Nephron (organoid): Measurements from ENCODE around the gene SPNS3.
A peak's percentile ranks its signal among the peaks of the same experiment; 100 is the strongest.

Experiments used
- H3K27ac Mint-ChIP-seq, 3 experiments: 2 replicates each; pipeline ENCODE4 v1.8.0; 2020; ENCODE audit warnings: mixed read lengths in 3 of 3, mild to moderate bottlenecking in 2 of 3, moderate library complexity in 1 of 3
- H3K27me3 Mint-ChIP-seq: 2 replicates; pipeline ENCODE4 v1.8.0; 2021; ENCODE audit warnings: low read depth, mild to moderate bottlenecking, moderate library complexity, mixed read lengths
- H3K36me3 Mint-ChIP-seq: 2 replicates; pipeline ENCODE4 v1.8.0; 2020; ENCODE audit warnings: low read depth, mixed read lengths
- H3K4me1 Mint-ChIP-seq: 2 replicates; pipeline ENCODE4 v1.8.0; 2020; ENCODE audit warnings: mixed read lengths
- H3K4me3 Mint-ChIP-seq, 3 experiments: 2 replicates each; pipeline ENCODE4 v1.8.0; 2020; ENCODE audit warnings: mild to moderate bottlenecking in 3 of 3, mixed read lengths in 3 of 3, moderate library complexity in 2 of 3
- H3K9me3 Mint-ChIP-seq: 2 replicates; pipeline ENCODE4 v1.8.0; 2020; ENCODE audit warnings: mixed read lengths
- TF ChIP-seq, protein P1 (sequence below), 3 experiments: fragments of 200-600 bp; sonication (generic); IDR thresholded peaks; one replicate each; pipeline ENCODE4 v1.5.0; 2021; ENCODE audit warnings: antibody characterized with exemption in 3 of 3; ENCODE audit not compliant: unreplicated experiment in 3 of 3

The SPNS3 gene

DNA sequence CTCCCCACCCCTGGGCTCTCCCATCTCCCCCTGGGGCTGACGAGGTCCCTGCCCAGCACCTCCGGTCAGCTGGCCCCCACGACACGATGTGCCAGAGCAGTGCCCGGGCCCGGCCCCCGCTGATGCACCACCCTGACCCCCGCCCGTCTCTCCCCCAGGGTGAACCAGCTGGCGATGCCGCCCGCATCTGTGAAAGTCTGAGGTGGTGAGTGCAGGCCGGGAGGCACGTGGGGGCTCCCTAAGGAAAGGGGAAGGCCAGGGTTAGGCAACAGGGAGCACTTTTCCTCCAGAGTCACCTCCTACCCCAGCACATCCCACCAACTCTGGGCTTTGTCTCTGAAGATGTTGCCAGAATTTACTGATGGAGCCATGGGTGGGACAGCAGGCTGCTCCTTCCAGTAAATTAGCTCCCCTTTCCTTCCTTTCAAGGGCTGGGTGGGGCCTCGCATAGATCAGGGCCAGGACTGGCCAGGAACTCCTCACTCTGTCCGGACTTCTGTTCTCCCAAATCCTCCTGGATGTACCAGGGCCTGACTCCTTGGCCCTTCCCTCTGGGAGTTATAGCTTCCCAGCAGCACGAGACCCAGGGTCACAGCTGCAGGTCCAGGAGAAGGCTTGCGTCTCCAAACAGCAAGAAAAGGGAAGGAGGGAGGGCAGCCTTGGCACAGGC, 103.1 kb downstream of the SPNS3 start:
- Mint-ChIP-seq H3K36me3 (peaks cover 4% of the 10 kb centered on the region), H3K9me3 (no peaks in the 10 kb centered on the region)
- TF ChIP-seq, protein P1, sequence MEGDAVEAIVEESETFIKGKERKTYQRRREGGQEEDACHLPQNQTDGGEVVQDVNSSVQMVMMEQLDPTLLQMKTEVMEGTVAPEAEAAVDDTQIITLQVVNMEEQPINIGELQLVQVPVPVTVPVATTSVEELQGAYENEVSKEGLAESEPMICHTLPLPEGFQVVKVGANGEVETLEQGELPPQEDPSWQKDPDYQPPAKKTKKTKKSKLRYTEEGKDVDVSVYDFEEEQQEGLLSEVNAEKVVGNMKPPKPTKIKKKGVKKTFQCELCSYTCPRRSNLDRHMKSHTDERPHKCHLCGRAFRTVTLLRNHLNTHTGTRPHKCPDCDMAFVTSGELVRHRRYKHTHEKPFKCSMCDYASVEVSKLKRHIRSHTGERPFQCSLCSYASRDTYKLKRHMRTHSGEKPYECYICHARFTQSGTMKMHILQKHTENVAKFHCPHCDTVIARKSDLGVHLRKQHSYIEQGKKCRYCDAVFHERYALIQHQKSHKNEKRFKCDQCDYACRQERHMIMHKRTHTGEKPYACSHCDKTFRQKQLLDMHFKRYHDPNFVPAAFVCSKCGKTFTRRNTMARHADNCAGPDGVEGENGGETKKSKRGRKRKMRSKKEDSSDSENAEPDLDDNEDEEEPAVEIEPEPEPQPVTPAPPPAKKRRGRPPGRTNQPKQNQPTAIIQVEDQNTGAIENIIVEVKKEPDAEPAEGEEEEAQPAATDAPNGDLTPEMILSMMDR (IDR thresholded peaks at IDR 0.05; ENCODE audit: unreplicated experiment in 3 of 3) = no peak

More for the DNA sequence above, 103.1 kb downstream of the SPNS3 start:
- peak overlapping the region in 1 of 3 experiments; percentile 10 for H3K4me3 Mint-ChIP-seq
- peaks cover 5% of the 10 kb centered on the region for H3K27me3 Mint-ChIP-seq
- H3K27ac Mint-ChIP-seq = no peak overlapping the region
- peaks cover 9% of the 10 kb centered on the region for H3K4me1 Mint-ChIP-seq
